Measurements from ENCODE around the gene SH3RF3. TPM values are rescaled to one million over a fixed set of nuclear protein-coding genes. Genes with fewer than 3 reads are reported as not detected.

The SH3RF3 gene
- total RNA-seq, 3 donors from 2014 or later (not counting 1 experiment from before 2014, with no cell fraction given) = 0.23 to 0.61 (median 0.34) TPM

DNA sequence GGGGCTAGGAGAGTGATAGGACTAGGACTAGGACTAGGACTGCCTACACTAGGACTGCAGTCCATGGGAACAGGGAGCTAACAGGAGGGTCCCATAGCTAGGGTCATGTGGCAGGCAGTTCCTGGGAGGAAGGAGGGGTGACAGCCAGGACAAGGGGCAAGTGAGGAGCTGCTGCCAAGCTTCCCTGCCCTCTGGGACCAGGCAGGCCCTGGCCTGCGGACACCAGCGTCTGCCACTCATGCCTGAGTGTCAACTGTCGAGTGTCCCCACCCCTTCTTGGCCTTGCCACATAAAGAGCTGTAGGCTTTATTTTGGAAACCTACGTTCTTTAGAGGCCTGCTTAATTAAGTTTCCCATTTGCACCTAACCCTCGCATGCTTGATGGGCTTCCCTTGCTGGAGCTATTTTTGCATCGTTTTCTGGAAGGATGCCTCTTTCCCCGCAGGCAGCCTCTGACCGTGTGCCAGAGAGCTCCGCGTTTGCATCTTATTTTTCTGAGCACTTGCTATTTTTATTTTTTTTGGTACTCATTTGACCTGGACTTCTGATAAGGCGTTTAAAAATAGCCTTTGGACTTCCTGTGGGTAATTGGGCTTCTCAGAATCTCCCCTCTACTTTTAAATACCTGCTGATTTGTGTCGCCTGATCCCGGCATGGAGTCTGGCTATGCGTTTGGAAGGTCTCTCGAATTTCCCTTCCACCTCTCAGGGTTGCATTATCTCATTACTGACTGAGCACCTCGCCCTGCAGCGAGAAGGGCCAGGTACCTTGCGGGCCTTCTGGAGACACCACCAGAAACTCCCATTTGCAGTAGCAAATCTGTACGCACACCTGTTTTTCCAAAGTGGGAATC, 66.4 kb downstream of the SH3RF3 start:
- intact Hi-C loops (cut with micrococcal nuclease) = no loop called here
- no peak overlapping the region for H3K27ac Mint-ChIP-seq
- ATAC-seq (no peak), DNase-seq (no peak)
- WGBS (ENCODE audit: insufficient coverage) = 80% methylated on average over 19 of the region's 19 CpGs
- H3K27ac ChIP-seq (ENCODE audit: low read length) = no peak overlapping the region
- no peaks in the 10 kb centered on the region for H3K9me3 Mint-ChIP-seq
- TF ChIP-seq, protein P1, sequence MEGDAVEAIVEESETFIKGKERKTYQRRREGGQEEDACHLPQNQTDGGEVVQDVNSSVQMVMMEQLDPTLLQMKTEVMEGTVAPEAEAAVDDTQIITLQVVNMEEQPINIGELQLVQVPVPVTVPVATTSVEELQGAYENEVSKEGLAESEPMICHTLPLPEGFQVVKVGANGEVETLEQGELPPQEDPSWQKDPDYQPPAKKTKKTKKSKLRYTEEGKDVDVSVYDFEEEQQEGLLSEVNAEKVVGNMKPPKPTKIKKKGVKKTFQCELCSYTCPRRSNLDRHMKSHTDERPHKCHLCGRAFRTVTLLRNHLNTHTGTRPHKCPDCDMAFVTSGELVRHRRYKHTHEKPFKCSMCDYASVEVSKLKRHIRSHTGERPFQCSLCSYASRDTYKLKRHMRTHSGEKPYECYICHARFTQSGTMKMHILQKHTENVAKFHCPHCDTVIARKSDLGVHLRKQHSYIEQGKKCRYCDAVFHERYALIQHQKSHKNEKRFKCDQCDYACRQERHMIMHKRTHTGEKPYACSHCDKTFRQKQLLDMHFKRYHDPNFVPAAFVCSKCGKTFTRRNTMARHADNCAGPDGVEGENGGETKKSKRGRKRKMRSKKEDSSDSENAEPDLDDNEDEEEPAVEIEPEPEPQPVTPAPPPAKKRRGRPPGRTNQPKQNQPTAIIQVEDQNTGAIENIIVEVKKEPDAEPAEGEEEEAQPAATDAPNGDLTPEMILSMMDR (IDR thresholded peaks at IDR 0.05) = no peak
- H3K36me3 Mint-ChIP-seq = no peaks in the 10 kb centered on the region
- H3K36me3 ChIP-seq (ENCODE audit: control insufficient read depth, insufficient read depth, low read length) = no peaks in the 10 kb centered on the region
- H3K27me3 Mint-ChIP-seq (ENCODE audit: low read depth in 2 of 2) = peaks cover 3 to 10% of the 10 kb centered on the region in 2 donors
- H3K27me3 ChIP-seq (ENCODE audit: control insufficient read depth, insufficient read depth, low read length) = no peaks in the 10 kb centered on the region
- H3K4me3 Mint-ChIP-seq = no peak overlapping the region
- no peaks in the 10 kb centered on the region for H3K9me3 ChIP-seq (ENCODE audit: control insufficient read depth, insufficient read depth, low read length)
- no peak overlapping the region for H3K4me3 ChIP-seq (ENCODE audit: low read length)
- no peaks in the 10 kb centered on the region for H3K4me1 ChIP-seq (ENCODE audit: control insufficient read depth, insufficient read depth, low read length)
- H3K4me1 Mint-ChIP-seq = no peaks in the 10 kb centered on the region

DNA sequence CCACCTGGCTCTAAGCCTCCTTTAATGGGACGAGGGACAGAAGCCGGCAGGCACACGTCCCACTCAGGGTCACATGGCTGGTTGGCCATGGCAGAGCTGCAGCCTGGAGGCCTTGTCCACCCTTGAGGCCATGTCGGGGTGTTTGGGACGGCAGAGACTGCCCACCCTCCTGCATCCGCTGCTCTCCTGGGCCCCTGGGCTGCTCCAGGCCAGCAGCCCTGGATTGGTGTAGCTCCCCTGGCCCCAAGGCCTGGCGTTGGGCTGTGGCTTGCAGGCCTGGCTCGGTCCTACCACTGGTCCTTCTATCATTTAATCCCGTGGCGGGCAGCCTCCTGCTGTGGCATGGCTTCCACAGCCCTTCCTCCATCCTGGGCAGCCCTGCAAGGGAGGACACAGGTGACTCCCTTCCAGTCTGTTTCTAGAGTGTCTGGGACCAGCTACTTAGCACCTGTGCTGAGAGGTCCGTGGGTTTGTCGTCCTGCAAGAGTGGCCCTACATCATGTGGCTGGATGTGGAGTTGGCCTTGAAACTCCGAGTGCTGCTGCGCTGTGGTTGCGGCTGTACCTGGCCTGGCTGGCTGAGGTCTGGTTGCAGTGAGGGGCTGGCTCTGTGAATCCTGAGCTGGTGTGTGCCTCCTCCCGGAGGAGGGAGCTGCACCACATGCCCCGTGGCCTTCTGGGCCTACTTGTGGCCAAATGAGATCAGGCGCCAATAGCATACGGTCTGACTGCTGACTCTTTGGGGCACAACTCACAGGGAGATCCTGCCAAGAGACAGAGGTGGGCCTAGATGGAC, 67.3 kb downstream of the SH3RF3 start:
- Histone ChIP-seq H3K27me3 (ENCODE audit: control insufficient read depth, insufficient read depth, low read length) (no peaks in the 10 kb centered on the region), H3K4me1 (ENCODE audit: control insufficient read depth, insufficient read depth, low read length) (no peaks in the 10 kb centered on the region), H3K9me3 (ENCODE audit: control insufficient read depth, insufficient read depth, low read length) (no peaks in the 10 kb centered on the region), H3K27ac (ENCODE audit: low read length) (no peak overlapping the region), H3K4me3 (ENCODE audit: low read length) (no peak overlapping the region), H3K36me3 (ENCODE audit: control insufficient read depth, insufficient read depth, low read length) (no peaks in the 10 kb centered on the region)
- Mint-ChIP-seq H3K36me3 (no peaks in the 10 kb centered on the region), H3K27me3 (ENCODE audit: low read depth in 2 of 2) (peaks cover 1 to 3% of the 10 kb centered on the region in 2 donors), H3K9me3 (no peaks in the 10 kb centered on the region), H3K27ac (no peak overlapping the region), H3K4me1 (no peaks in the 10 kb centered on the region), H3K4me3 (no peak overlapping the region)
- intact Hi-C loops (cut with micrococcal nuclease) = no loop called here
- TF ChIP-seq, protein P1 (IDR thresholded peaks at IDR 0.05) = no peak
- DNase-seq (no peak), ATAC-seq (no peak)
- 93% methylated on average over 19 of the region's 19 CpGs for WGBS (ENCODE audit: insufficient coverage)

DNA sequence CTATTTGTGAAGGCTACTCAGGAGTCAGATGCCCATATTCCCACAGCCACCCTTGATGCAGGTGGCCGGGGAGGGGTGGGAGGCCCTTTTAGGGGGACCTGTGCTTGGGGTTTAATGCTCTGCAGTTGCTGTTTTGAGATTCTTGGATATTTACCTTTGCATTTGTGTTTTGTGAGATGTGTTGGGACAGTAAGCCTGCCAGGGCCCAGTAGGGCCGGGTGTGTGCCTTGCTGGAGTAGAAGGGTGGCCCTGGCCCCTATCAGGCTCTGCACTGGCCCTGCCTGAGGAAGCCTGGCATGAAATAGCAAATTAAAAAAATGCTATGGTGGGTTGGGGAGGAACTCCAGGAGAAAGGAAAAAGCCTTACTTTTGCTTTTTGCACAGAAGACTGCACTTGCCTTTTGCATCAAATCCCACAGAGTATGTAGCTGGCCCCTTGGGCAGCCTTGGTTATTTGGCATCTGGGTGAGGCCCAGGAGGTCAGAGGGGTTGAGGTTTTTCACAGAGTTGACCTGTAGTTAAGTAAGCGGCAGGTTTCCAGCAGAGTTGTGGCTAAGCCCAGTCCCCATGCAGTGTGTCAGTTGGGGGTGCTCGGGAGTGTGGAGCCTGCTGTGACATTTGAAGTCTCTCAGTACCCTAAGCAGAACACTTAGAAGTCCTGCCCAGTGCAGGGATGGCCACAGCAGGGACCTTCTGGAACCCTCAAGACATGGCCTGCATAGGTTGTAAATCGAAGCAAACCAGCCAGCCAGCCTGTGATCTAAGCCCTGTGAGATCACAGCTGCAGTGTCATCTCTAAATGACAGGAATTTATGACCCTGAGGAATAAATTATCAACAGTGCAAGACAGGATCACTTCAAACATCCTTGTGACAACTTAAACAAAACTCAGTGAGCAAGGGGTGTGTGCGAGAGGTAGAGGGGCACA, 68.8 kb downstream of the SH3RF3 start:
- no peaks in the 10 kb centered on the region for H3K36me3 ChIP-seq (ENCODE audit: control insufficient read depth, insufficient read depth, low read length)
- peaks cover 0 to 3% of the 10 kb centered on the region in 2 donors for H3K27me3 Mint-ChIP-seq (ENCODE audit: low read depth in 2 of 2)
- H3K27ac Mint-ChIP-seq = no peak overlapping the region
- 73% methylated on average over 6 of the region's 6 CpGs for WGBS (ENCODE audit: insufficient coverage)
- ATAC-seq (no peak), DNase-seq (no peak)
- no peaks in the 10 kb centered on the region for H3K9me3 ChIP-seq (ENCODE audit: control insufficient read depth, insufficient read depth, low read length)
- H3K4me1 Mint-ChIP-seq = no peaks in the 10 kb centered on the region
- no peak overlapping the region for H3K27ac ChIP-seq (ENCODE audit: low read length)
- H3K27me3 ChIP-seq (ENCODE audit: control insufficient read depth, insufficient read depth, low read length) = no peaks in the 10 kb centered on the region
- H3K36me3 Mint-ChIP-seq = no peaks in the 10 kb centered on the region
- TF ChIP-seq, protein P1 (IDR thresholded peaks at IDR 0.05) = no peak
- H3K4me3 Mint-ChIP-seq = no peak overlapping the region
- no peaks in the 10 kb centered on the region for H3K9me3 Mint-ChIP-seq
- H3K4me1 ChIP-seq (ENCODE audit: control insufficient read depth, insufficient read depth, low read length) = no peaks in the 10 kb centered on the region
- H3K4me3 ChIP-seq (ENCODE audit: low read length) = no peak overlapping the region
- intact Hi-C loops (cut with micrococcal nuclease) = no loop called here
